CD4-positive, alpha-beta memory T cell (primary cell): ENCODE data around the gene SLC48A1. TPM values are rescaled to one million over a fixed set of nuclear protein-coding genes. Genes with fewer than 3 reads are reported as not detected.

Experiments used
- CTCF ChIA-PET: fragments of 350-600 bp; sonication (Branson Sonifier 250); formaldehyde crosslinking; loops from one replicate; lab custom pipeline; 2021; ENCODE audit warnings: inconsistent platforms; ENCODE audit not compliant: partially characterized antibody; lab: Charles Lee
- POLR2A ChIA-PET: fragments of 350-600 bp; sonication (Branson Sonifier 250); formaldehyde crosslinking; loops from one replicate; lab custom pipeline; 2021; ENCODE audit not compliant: partially characterized antibody; lab: Charles Lee
- DNase-seq, 5 donors: peaks; one replicate each; pipeline versions ENCODE4 v3.0.0 to v3.0.0-alpha.2; 2020 to 2022; ENCODE audit warnings: mixed read lengths in 1 of 5
- H3K27ac ChIP-seq: one replicate; pipeline ENCODE4 v1.7.0; 2013; ENCODE audit warnings: low read depth, low read length
- H3K27me3 ChIP-seq: 2 replicates; pipeline ENCODE4 v1.7.0; 2013; ENCODE audit warnings: mild to moderate bottlenecking, low read length, moderate library complexity; ENCODE audit not compliant: insufficient read depth
- H3K36me3 ChIP-seq: 2 replicates; pipeline ENCODE4 v1.7.0; 2013; ENCODE audit warnings: mild to moderate bottlenecking, low read length, moderate library complexity; ENCODE audit not compliant: insufficient read depth
- H3K4me1 ChIP-seq: 2 replicates; pipeline ENCODE4 v1.7.0; 2013; ENCODE audit warnings: mild to moderate bottlenecking, low read length, moderate library complexity; ENCODE audit not compliant: insufficient read depth
- H3K4me3 ChIP-seq, 2 donors: one replicate each; pipeline ENCODE4 v1.7.0; 2013; ENCODE audit warnings: low read length in 2 of 2, mild to moderate bottlenecking in 1 of 2
- H3K9me3 ChIP-seq, 2 donors: one replicate each; pipeline ENCODE4 v1.7.0; 2013; ENCODE audit warnings: low read length in 2 of 2, control low read depth in 1 of 2; ENCODE audit not compliant: control insufficient read depth in 1 of 2
- H3K27ac Mint-ChIP-seq, 7 donors: one replicate each; pipeline ENCODE4 v1.8.0; 2020 to 2021; ENCODE audit warnings: mixed read lengths in 7 of 7, mild to moderate bottlenecking in 6 of 7, inconsistent platforms in 3 of 7, moderate library complexity in 3 of 7
- H3K27me3 Mint-ChIP-seq, 2 donors: one replicate each; pipeline ENCODE4 v1.8.0; 2020 to 2021; ENCODE audit warnings: mixed read lengths in 2 of 2
- H3K36me3 Mint-ChIP-seq, 2 donors: one replicate each; pipeline ENCODE4 v1.8.0; 2020 to 2021; ENCODE audit warnings: mixed read lengths in 2 of 2, inconsistent platforms in 1 of 2, mild to moderate bottlenecking in 1 of 2
- H3K4me1 Mint-ChIP-seq, 4 donors: one replicate each; pipeline ENCODE4 v1.8.0; 2020 to 2021; ENCODE audit warnings: mixed read lengths in 4 of 4, mild to moderate bottlenecking in 1 of 4
- H3K4me3 Mint-ChIP-seq, 8 donors: one replicate each; pipeline ENCODE4 v1.8.0; 2020 to 2021; ENCODE audit warnings: mixed read lengths in 8 of 8, mild to moderate bottlenecking in 7 of 8, moderate library complexity in 6 of 8, inconsistent platforms in 3 of 8
- H3K9me3 Mint-ChIP-seq, 8 donors: one replicate each; pipeline ENCODE4 v1.8.0; 2020 to 2021; ENCODE audit warnings: mixed read lengths in 8 of 8, mild to moderate bottlenecking in 5 of 8, inconsistent platforms in 3 of 8, moderate library complexity in 1 of 8
- intact Hi-C: fragments of 100-400 bp; cut with micrococcal nuclease; formaldehyde crosslinking; loops from one replicate; pipeline ENCODE4 v1.15.1; 2023
- polyA plus RNA-seq, 2 donors: library from polyadenylated mRNA; unstranded; fragments of 300-500 nt; fragmentation: Illumina TruSeq; gene quantifications; one replicate each; pipeline ENCODE4 v1.2.3, GENCODE V29; 2021
- total RNA-seq, 2 experiments: library from RNA; stranded (reverse); gene quantifications; one replicate each; pipeline ENCODE4 v1.2.3, GENCODE V29; 2021

The SLC48A1 gene
- total and polyA plus RNA-seq, 4 experiments from 2014 or later: 8.7 to 12.3 (median 10.6) TPM

- Mint-ChIP-seq H3K36me3 (no peaks in the 10 kb centered on the region), H3K27ac (no peak overlapping the region), H3K4me3 (no peak overlapping the region), H3K4me1 (peaks cover 0 to 4% (median under 1%) of the 10 kb centered on the region in 4 donors), H3K9me3 (no peaks in the 10 kb centered on the region), H3K27me3 (no peaks in the 10 kb centered on the region)
- no peaks in the 10 kb centered on the region for H3K36me3 ChIP-seq
- POLR2A ChIA-PET: interaction anchor here (0.6 kb wide), 1 partner anchor 14 kb away, joined by 3 read pairs; no protein-coding TSS in a partner anchor
- H3K27ac ChIP-seq: no peak overlapping the region
- no peak for DNase-seq
- H3K4me1 ChIP-seq: no peaks in the 10 kb centered on the region
- no peaks in the 10 kb centered on the region for H3K27me3 ChIP-seq
- no peak overlapping the region for H3K4me3 ChIP-seq
- H3K9me3 ChIP-seq: no peaks in the 10 kb centered on the region
- CTCF ChIA-PET: interaction anchor here (1.2 to 6.8 kb wide), 5 partner anchors 10 to 105 kb away, joined by 4 to 96 read pairs (median 6); partner anchors contain the start of gene RAPGEF3
- intact Hi-C loops: no loop called here
These were observed 40.5 kb upstream of the SLC48A1 start for GRCh38 chr12:47732504-47732903.

- no peaks in the 10 kb centered on the region for H3K36me3 ChIP-seq
- H3K4me3 ChIP-seq: no peak overlapping the region
- H3K9me3 ChIP-seq: no peaks in the 10 kb centered on the region
- Mint-ChIP-seq H3K9me3 (no peaks in the 10 kb centered on the region), H3K4me1 (peaks cover 0 to 4% (median under 1%) of the 10 kb centered on the region in 4 donors), H3K36me3 (no peaks in the 10 kb centered on the region), H3K27me3 (no peaks in the 10 kb centered on the region), H3K27ac (peak overlapping the region in 1 of 7 donors; percentile 48), H3K4me3 (no peak overlapping the region)
- no peak overlapping the region for H3K27ac ChIP-seq
- CTCF ChIA-PET: interaction anchor here (1.1 to 6.8 kb wide), 8 partner anchors 10 to 104 kb away, joined by 3 to 96 read pairs (median 4); partner anchors contain the start of gene RAPGEF3
- H3K27me3 ChIP-seq: no peaks in the 10 kb centered on the region
- no peaks in the 10 kb centered on the region for H3K4me1 ChIP-seq
- intact Hi-C loops: no loop called here
- POLR2A ChIA-PET: interaction anchor here (1.4 kb wide), 1 partner anchor 9 kb away, joined by 3 read pairs; no protein-coding TSS in a partner anchor
- DNase-seq: no peak
These were observed 39.9 kb upstream of the SLC48A1 start for GRCh38 chr12:47733142-47733541.

- POLR2A ChIA-PET: no interaction called here
- H3K27ac Mint-ChIP-seq: no peak overlapping the region
- H3K4me3 Mint-ChIP-seq: no peak overlapping the region
- Histone ChIP-seq H3K27me3 (no peaks in the 10 kb centered on the region), H3K27ac (no peak overlapping the region), H3K9me3 (no peaks in the 10 kb centered on the region), H3K36me3 (no peaks in the 10 kb centered on the region), H3K4me3 (no peak overlapping the region), H3K4me1 (peaks cover 4% of the 10 kb centered on the region)
- no peaks in the 10 kb centered on the region for H3K9me3 Mint-ChIP-seq
- no peaks in the 10 kb centered on the region for H3K27me3 Mint-ChIP-seq
- no peak for DNase-seq
- H3K4me1 Mint-ChIP-seq: peaks cover 0 to 14% (median 7%) of the 10 kb centered on the region in 4 donors
- intact Hi-C loops: no loop called here
- no peaks in the 10 kb centered on the region for H3K36me3 Mint-ChIP-seq
- CTCF ChIA-PET: interaction anchor here (1.1 to 6.8 kb wide), 3 partner anchors 8 to 104 kb away, joined by 4 to 96 read pairs (median 8); partner anchors contain the start of gene RAPGEF3
These were observed 38.1 kb upstream of the SLC48A1 start for GRCh38 chr12:47734725-47735480.

- no peak overlapping the region for H3K27ac ChIP-seq
- H3K4me1 ChIP-seq: peaks cover 8% of the 10 kb centered on the region
- Mint-ChIP-seq H3K4me1 (peaks cover 0 to 22% (median 12%) of the 10 kb centered on the region in 4 donors), H3K36me3 (no peaks in the 10 kb centered on the region), H3K27me3 (no peaks in the 10 kb centered on the region), H3K9me3 (no peaks in the 10 kb centered on the region), H3K4me3 (peak overlapping the region in 1 of 8 donors; percentile 45), H3K27ac (peak overlapping the region in 2 of 7 donors; percentile 36 to 68)
- no peaks in the 10 kb centered on the region for H3K9me3 ChIP-seq
- no peak for DNase-seq
- H3K27me3 ChIP-seq: no peaks in the 10 kb centered on the region
- intact Hi-C loops: no loop called here
- POLR2A ChIA-PET: interaction anchor here (1.2 kb wide), 1 partner anchor 12 kb away, joined by 3 read pairs; no protein-coding TSS in a partner anchor
- no peak overlapping the region for H3K4me3 ChIP-seq
- CTCF ChIA-PET: interaction anchor here (1.5 to 13.8 kb wide), 6 partner anchors 18 to 100 kb away, joined by 3 to 671 read pairs (median 9); partner anchors contain the start of gene SLC48A1
- H3K36me3 ChIP-seq: no peaks in the 10 kb centered on the region
These were observed 37.4 kb upstream of the SLC48A1 start for GRCh38 chr12:47735649-47736048.

- Histone ChIP-seq H3K27me3 (no peaks in the 10 kb centered on the region), H3K4me1 (peaks cover 14% of the 10 kb centered on the region), H3K36me3 (no peaks in the 10 kb centered on the region), H3K4me3 (no peak overlapping the region), H3K27ac (no peak overlapping the region), H3K9me3 (no peaks in the 10 kb centered on the region)
- Mint-ChIP-seq H3K4me1 (peaks cover 3 to 27% (median 16%) of the 10 kb centered on the region in 4 donors), H3K27ac (peak overlapping the region in 1 of 7 donors; percentile 68), H3K9me3 (no peaks in the 10 kb centered on the region), H3K36me3 (no peaks in the 10 kb centered on the region), H3K27me3 (no peaks in the 10 kb centered on the region), H3K4me3 (no peak overlapping the region)
- ChIA-PET CTCF (interaction anchor here (1.5 to 13.8 kb wide), 6 partner anchors 18 to 99 kb away, joined by 3 to 671 read pairs (median 9); partner anchors contain the start of gene SLC48A1), POLR2A (interaction anchor here (1.2 kb wide), 1 partner anchor 12 kb away, joined by 3 read pairs; no protein-coding TSS in a partner anchor)
- no peak for DNase-seq
- intact Hi-C loops: no loop called here
These were observed 36.8 kb upstream of the SLC48A1 start for GRCh38 chr12:47736216-47736615.

GRCh38 chr12:47736877-47737676, 36.0 kb upstream of the SLC48A1 start:
- CTCF ChIA-PET: interaction anchor here (1.4 to 13.8 kb wide), 7 partner anchors 12 to 98 kb away, joined by 3 to 671 read pairs (median 6); partner anchors contain the start of genes ENDOU and SLC48A1
- no peaks in the 10 kb centered on the region for H3K27me3 ChIP-seq
- Mint-ChIP-seq H3K27me3 (no peaks in the 10 kb centered on the region), H3K4me1 (peaks cover 9 to 36% (median 24%) of the 10 kb centered on the region in 4 donors), H3K36me3 (no peaks in the 10 kb centered on the region), H3K9me3 (no peaks in the 10 kb centered on the region), H3K27ac (no peak overlapping the region), H3K4me3 (no peak overlapping the region)
- POLR2A ChIA-PET: interaction anchor here (1.2 kb wide), 1 partner anchor 13 kb away, joined by 3 read pairs; no protein-coding TSS in a partner anchor
- intact Hi-C loops: no loop called here
- H3K4me3 ChIP-seq: no peak overlapping the region
- peaks cover 22% of the 10 kb centered on the region for H3K4me1 ChIP-seq
- H3K9me3 ChIP-seq: no peaks in the 10 kb centered on the region
- H3K36me3 ChIP-seq: no peaks in the 10 kb centered on the region
- DNase-seq: no peak
- H3K27ac ChIP-seq: no peak overlapping the region
